ENCODE data around the gene ZNF396.

Gene ZNF396

DNA sequence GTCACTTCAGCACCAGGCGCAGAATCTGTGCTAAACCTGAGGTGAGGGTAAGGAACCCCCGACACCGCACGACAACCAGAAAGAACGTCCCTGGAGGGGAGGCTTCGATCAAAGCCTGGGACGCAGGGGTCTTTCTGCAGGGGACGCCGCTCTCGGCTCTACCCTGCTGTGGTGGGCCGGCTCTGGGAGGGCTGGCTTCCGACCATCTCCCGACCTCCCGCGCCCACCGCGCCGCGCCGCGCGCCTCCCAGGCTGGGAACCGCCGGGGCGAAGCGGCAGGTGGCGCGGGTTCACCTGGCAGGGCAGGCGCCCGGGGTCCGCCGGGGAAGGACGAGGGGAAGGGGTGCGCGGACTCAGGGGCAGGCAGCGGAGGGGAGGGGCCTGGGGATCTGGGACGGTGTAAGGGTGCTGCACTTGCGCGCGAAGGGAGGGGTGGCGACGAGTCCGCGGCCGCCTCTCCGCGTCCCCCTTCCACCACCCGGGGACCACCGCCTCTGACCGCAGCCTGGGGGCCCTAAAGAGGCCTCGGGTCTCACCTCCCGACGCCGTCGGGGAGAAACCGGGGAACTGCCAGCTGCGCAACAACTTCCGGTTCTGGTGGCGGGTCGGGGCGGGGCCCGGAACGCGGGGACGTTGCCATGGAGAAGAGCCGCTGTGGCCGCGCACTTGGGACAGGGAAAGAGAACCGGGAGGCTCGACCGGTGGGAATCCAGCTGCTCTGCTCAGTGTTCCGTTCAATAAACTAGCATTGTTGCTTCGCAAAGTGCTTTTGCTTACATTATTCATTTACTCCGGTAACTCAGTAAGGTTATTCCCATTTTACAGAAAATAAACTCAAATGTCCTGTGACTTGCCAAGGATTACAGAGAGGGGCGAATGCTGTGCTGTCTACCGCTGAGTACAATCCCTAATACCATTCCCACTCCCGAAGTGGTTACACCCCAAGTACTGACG is at the start of gene ZNF396:
Gene ZNF396 (minus strand): TSS at position 596 of the 954 bp plus-strand sequence. CDS start 3,045 bp downstream, outside the sequence.
- peak within 1 kb of the TSS; percentile 60 for H3K27ac Mint-ChIP-seq
- peak within 1 kb of the TSS; percentile 89 for H3K4me3 Mint-ChIP-seq
- no peaks in the 10 kb centered on the region for H3K27me3 Mint-ChIP-seq
- H3K9me3 Mint-ChIP-seq, result no peaks in the 10 kb centered on the region
- H3K4me1 Mint-ChIP-seq, result peaks cover 5% of the 10 kb centered on the region
- peaks cover 2% of the 10 kb centered on the region for H3K36me3 Mint-ChIP-seq

DNA sequence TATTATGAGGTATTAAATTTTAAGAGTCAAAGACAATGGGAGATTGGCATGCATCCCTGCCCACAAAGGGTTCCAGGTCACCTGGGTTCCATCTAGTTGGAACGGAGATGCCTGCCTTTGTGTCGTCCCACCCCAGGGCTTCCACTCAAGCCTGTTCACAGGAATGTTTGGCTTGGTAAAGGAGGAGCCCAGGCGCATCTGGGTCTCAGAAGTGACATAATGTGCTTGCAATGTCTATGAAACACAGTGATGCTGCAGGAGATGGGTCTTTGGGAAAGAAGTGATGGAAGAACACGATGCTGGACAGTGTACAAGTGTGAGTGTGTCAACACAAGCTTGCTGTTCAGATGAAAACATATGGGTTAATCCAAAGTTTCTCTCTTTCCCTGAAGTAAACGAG is 49.6 kb upstream of the ZNF396 start:
- Mint-ChIP-seq H3K36me3 (no peaks in the 10 kb centered on the region), H3K4me1 (no peaks in the 10 kb centered on the region), H3K9me3 (no peaks in the 10 kb centered on the region), H3K27ac (no peak overlapping the region), H3K4me3 (no peak overlapping the region), H3K27me3 (no peaks in the 10 kb centered on the region)

- no peaks in the 10 kb centered on the region for H3K4me1 Mint-ChIP-seq
- no peak overlapping the region for H3K4me3 Mint-ChIP-seq
- no peak overlapping the region for H3K27ac Mint-ChIP-seq
- no peaks in the 10 kb centered on the region for H3K27me3 Mint-ChIP-seq
- H3K36me3 Mint-ChIP-seq, result no peaks in the 10 kb centered on the region
- H3K9me3 Mint-ChIP-seq, result no peaks in the 10 kb centered on the region
Observed at GRCh38 chr18:35424356-35424755, 47.2 kb upstream of the ZNF396 start.

DNA sequence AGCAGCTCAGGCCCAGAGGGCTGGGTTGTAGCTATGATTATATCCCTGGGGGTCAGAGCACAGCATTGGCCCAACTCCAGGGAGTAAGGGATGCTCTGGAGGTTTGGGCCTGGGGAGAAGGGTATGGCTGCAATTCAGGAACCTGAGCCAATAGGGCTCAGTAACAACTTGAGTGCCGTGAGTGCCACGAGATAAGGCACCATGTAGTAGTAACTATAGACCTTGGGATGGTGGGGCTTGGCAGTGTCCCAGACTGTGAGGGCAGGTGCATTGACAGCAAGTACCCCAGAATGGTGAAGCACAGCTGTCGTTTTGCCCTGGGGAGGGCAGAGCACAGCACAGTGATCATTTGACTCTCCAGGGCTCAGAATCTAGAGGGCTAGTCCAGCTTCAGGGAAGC is 45.1 kb upstream of the ZNF396 start:
- H3K4me1 Mint-ChIP-seq, result no peaks in the 10 kb centered on the region
- peaks cover 2% of the 10 kb centered on the region for H3K36me3 Mint-ChIP-seq
- H3K27me3 Mint-ChIP-seq, result peaks cover 1% of the 10 kb centered on the region
- no peak overlapping the region for H3K4me3 Mint-ChIP-seq
- H3K27ac Mint-ChIP-seq, result no peak overlapping the region
- peaks cover 6% of the 10 kb centered on the region for H3K9me3 Mint-ChIP-seq

GRCh38 chr18:35418610-35419009 is 41.5 kb upstream of the ZNF396 start:
- Mint-ChIP-seq H3K4me3 (no peak overlapping the region), H3K4me1 (peaks cover 21% of the 10 kb centered on the region), H3K27ac (no peak overlapping the region), H3K9me3 (peaks cover 6% of the 10 kb centered on the region), H3K27me3 (peaks cover 1% of the 10 kb centered on the region), H3K36me3 (peaks cover 2% of the 10 kb centered on the region)

DNA sequence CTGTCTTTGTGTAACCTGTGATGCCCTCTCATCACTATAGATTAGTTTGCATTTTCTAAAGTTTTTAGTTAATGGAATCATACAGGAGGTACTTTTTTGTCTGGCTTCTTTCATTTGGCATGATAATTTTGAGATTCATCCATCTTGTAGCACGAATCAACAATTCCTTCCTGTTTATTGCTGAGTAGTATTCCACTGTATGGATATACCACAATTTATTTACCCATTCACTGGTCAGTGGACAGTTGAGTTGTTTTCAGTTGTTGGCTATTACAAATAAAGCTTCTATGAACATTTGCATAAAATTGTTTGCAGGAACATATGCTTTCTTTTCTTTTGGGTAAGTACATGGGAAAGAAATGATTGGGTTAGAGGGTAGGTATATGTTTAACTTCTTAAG is 40.1 kb upstream of the ZNF396 start:
- Mint-ChIP-seq H3K27me3 (peaks cover 1% of the 10 kb centered on the region), H3K36me3 (peaks cover 2% of the 10 kb centered on the region), H3K9me3 (peaks cover 6% of the 10 kb centered on the region), H3K27ac (no peak overlapping the region), H3K4me1 (peaks cover 32% of the 10 kb centered on the region), H3K4me3 (no peak overlapping the region)

- peaks cover 2% of the 10 kb centered on the region for H3K36me3 Mint-ChIP-seq
- peaks cover 39% of the 10 kb centered on the region for H3K4me1 Mint-ChIP-seq
- H3K27ac Mint-ChIP-seq, result peak overlapping the region; percentile 36
- H3K9me3 Mint-ChIP-seq, result peaks cover 6% of the 10 kb centered on the region
- H3K4me3 Mint-ChIP-seq, result peak overlapping the region; percentile 41
- H3K27me3 Mint-ChIP-seq, result peaks cover 1% of the 10 kb centered on the region
Observed at GRCh38 chr18:35415511-35416073, 38.5 kb upstream of the ZNF396 start.

DNA sequence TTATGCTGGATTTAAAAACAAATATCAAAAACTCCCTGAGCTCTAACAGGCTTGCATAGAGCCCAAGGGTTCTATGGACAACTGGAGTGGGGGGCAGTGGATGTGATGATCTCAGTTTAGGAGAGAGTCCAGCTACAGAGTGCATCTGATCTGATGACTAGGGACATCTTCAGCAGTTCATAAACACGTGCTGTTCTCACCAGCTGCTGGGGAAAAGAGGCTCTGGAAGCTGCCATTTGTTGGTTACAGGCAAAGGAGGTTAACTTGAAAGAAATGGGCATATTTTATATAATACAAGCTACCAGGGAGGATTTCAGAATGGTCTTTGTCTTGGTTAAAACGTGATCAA is 36.0 kb upstream of the ZNF396 start:
- no peak overlapping the region for H3K4me3 Mint-ChIP-seq
- no peak overlapping the region for H3K27ac Mint-ChIP-seq
- no peaks in the 10 kb centered on the region for H3K36me3 Mint-ChIP-seq
- no peaks in the 10 kb centered on the region for H3K27me3 Mint-ChIP-seq
- peaks cover 44% of the 10 kb centered on the region for H3K4me1 Mint-ChIP-seq
- no peaks in the 10 kb centered on the region for H3K9me3 Mint-ChIP-seq

GRCh38 chr18:35411625-35412351 is 34.7 kb upstream of the ZNF396 start:
- no peaks in the 10 kb centered on the region for H3K9me3 Mint-ChIP-seq
- H3K27me3 Mint-ChIP-seq, result no peaks in the 10 kb centered on the region
- H3K36me3 Mint-ChIP-seq, result no peaks in the 10 kb centered on the region
- H3K4me3 Mint-ChIP-seq, result no peak overlapping the region
- H3K4me1 Mint-ChIP-seq, result peaks cover 48% of the 10 kb centered on the region
- no peak overlapping the region for H3K27ac Mint-ChIP-seq

- peaks cover 39% of the 10 kb centered on the region for H3K4me1 Mint-ChIP-seq
- H3K4me3 Mint-ChIP-seq, result no peak overlapping the region
- no peaks in the 10 kb centered on the region for H3K27me3 Mint-ChIP-seq
- no peak overlapping the region for H3K27ac Mint-ChIP-seq
- no peaks in the 10 kb centered on the region for H3K9me3 Mint-ChIP-seq
- no peaks in the 10 kb centered on the region for H3K36me3 Mint-ChIP-seq
Observed at GRCh38 chr18:35410561-35410960, 33.4 kb upstream of the ZNF396 start.

- no peak overlapping the region for H3K4me3 Mint-ChIP-seq
- H3K36me3 Mint-ChIP-seq, result no peaks in the 10 kb centered on the region
- H3K27me3 Mint-ChIP-seq, result no peaks in the 10 kb centered on the region
- H3K27ac Mint-ChIP-seq, result no peak overlapping the region
- peaks cover 33% of the 10 kb centered on the region for H3K4me1 Mint-ChIP-seq
- H3K9me3 Mint-ChIP-seq, result no peaks in the 10 kb centered on the region
Observed at GRCh38 chr18:35409911-35410310, 32.8 kb upstream of the ZNF396 start.

GRCh38 chr18:35408843-35409261 is 31.7 kb upstream of the ZNF396 start:
- no peaks in the 10 kb centered on the region for H3K27me3 Mint-ChIP-seq
- no peak overlapping the region for H3K27ac Mint-ChIP-seq
- no peak overlapping the region for H3K4me3 Mint-ChIP-seq
- no peaks in the 10 kb centered on the region for H3K9me3 Mint-ChIP-seq
- H3K4me1 Mint-ChIP-seq, result peaks cover 28% of the 10 kb centered on the region
- no peaks in the 10 kb centered on the region for H3K36me3 Mint-ChIP-seq

DNA sequence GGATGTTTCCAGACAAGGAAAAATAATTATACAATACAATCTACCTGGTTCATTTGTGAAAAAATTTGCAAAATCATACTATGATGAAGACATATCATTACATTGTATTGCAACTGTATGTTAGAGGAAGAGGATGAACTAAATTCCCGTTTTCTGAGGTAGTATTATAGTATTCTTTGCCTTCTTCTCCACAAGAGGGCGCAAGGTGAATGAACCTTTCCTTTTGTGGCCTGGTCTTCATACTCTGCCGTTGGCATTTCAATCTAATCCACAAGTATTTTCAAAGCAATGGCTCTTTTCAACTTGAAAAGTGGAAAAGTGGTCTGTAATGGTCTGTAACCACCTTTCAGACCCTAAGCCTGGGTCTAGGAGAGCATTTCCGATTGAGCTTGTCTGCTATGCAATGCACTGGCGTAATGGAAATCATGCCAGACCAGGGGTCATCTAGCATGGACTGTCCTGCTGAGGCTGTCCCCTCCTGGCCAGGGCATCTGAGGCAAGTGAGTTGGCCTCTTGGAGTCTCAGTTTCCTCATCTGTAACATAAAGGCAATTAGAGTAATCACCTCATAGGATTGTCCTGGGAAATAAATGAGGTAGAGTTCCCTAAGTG is 30.8 kb upstream of the ZNF396 start:
- H3K9me3 Mint-ChIP-seq, result no peaks in the 10 kb centered on the region
- no peaks in the 10 kb centered on the region for H3K36me3 Mint-ChIP-seq

DNA sequence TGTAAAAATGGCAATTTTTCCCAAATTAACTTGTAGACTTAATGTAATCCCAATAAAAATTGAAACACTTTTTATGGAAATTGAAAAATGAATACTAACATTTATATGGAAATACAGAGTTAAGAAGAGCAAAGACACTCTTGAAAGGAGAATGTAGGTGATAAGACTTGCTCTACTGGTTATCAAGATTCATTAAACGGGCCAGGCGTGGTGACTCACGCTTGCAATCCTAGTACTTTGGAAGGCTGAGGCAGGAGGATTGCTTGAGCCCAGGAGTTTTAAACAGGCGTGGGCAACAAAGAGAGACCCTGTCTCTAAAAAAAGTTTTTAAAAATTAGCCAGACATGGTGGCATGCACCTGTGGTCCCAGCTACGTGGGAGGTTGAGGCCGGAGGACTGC is 29.5 kb upstream of the ZNF396 start:
- H3K9me3 Mint-ChIP-seq, result no peaks in the 10 kb centered on the region
- H3K27me3 Mint-ChIP-seq, result peaks cover 1% of the 10 kb centered on the region
- no peak overlapping the region for H3K27ac Mint-ChIP-seq
- no peaks in the 10 kb centered on the region for H3K36me3 Mint-ChIP-seq
- peaks cover 11% of the 10 kb centered on the region for H3K4me1 Mint-ChIP-seq
- no peak overlapping the region for H3K4me3 Mint-ChIP-seq

More for the DNA sequence above, 30.8 kb upstream of the ZNF396 start:
- no peak overlapping the region for H3K4me3 Mint-ChIP-seq
- no peak overlapping the region for H3K27ac Mint-ChIP-seq
- peaks cover 24% of the 10 kb centered on the region for H3K4me1 Mint-ChIP-seq
- H3K27me3 Mint-ChIP-seq, result no peaks in the 10 kb centered on the region

DNA sequence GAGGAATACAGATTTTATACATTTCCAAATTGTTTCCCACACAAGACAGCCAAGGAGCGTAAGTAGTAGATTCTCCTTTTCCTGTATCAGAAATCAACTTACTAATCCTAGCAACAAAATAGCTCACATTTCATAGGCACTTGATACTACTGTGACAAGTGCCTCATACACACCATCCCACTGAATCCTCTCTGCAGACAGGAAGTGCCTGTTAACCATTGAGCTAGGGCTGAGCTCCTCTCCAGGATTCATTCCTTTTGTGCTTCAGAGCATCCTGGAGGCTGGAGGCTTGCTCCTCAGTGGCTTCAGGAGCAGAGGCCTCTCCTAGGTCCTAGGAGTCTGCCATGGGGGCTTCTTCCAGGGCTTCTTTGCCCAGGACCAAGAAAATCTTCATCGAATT is 20.8 kb upstream of the ZNF396 start:
- no peaks in the 10 kb centered on the region for H3K4me1 Mint-ChIP-seq
- no peaks in the 10 kb centered on the region for H3K9me3 Mint-ChIP-seq
- H3K27me3 Mint-ChIP-seq, result peaks cover 6% of the 10 kb centered on the region
- H3K36me3 Mint-ChIP-seq, result no peaks in the 10 kb centered on the region
- no peak overlapping the region for H3K4me3 Mint-ChIP-seq
- no peak overlapping the region for H3K27ac Mint-ChIP-seq

All from activated naive CD4-positive, alpha-beta T cell treated with anti-CD3 and anti-CD28 coated beads, Interleukin-2, amount 50 U/mL, for 24 hours (primary cell).